HAP-1 (cell line): Measurements from ENCODE around the gene SLC39A10.
"Not testable (repeated sequence)": the region's sequence is repeated elsewhere in the genome, so short reads cannot be mapped to it uniquely, and the experiment has no call there.

Source experiments
- DNase-seq, 2 experiments: peaks; one replicate each; pipeline ENCODE4 v3.0.0-alpha.2; 2016 to 2020; ENCODE audit warnings: low spot score in 2 of 2
- H3K27me3 ChIP-seq: fragments of 250-450 bp; sonication (Bioruptor Pico); 2 replicates; pipeline ENCODE4 v1.5.1; 2020; ENCODE audit warnings: low read depth, mild to moderate bottlenecking, moderate library complexity
- H3K36me3 ChIP-seq: fragments of 250-450 bp; sonication (Bioruptor Pico); replicated peaks from 2 replicates; pipeline ENCODE4 v1.5.1; 2020; ENCODE audit warnings: mild to moderate bottlenecking
- H3K4me1 ChIP-seq: fragments of 250-450 bp; sonication (Bioruptor Pico); 2 replicates; pipeline ENCODE4 v1.5.1; 2020; ENCODE audit warnings: mild to moderate bottlenecking
- H3K4me3 ChIP-seq: fragments of 250-450 bp; sonication (Bioruptor Pico); 2 replicates; pipeline ENCODE4 v1.5.1; 2020; ENCODE audit warnings: mild to moderate bottlenecking, moderate library complexity
- H3K9me3 ChIP-seq: fragments of 250-450 bp; sonication (Bioruptor Pico); 2 replicates; pipeline ENCODE4 v1.5.1; 2020; ENCODE audit warnings: mild to moderate bottlenecking, moderate library complexity
- in situ Hi-C: fragments of 300-500 bp; cut with MboI; formaldehyde crosslinking; loops from 3 replicates; pipeline ENCODE4 v1.14.3; 2020; ENCODE audit warnings: low sequenced_read_pairs, inconsistent platforms, mixed read lengths

SLC39A10 gene

GRCh38 chr2:195636890-195637289 lies 20.1 kb upstream of the SLC39A10 start:
- no peaks in the 10 kb centered on the region for H3K4me1 ChIP-seq

GRCh38 chr2:195638750-195639149 lies 18.3 kb upstream of the SLC39A10 start:
- Histone ChIP-seq H3K4me3 (no peak overlapping the region), H3K4me1 (no peaks in the 10 kb centered on the region), H3K9me3 (no peaks in the 10 kb centered on the region), H3K27me3 (no peaks in the 10 kb centered on the region), H3K36me3 (no peaks in the 10 kb centered on the region)
- no peak for DNase-seq
- in situ Hi-C loops, result no loop called here

More at GRCh38 chr2:195636890-195637289, 20.1 kb upstream of the SLC39A10 start:
- no peaks in the 10 kb centered on the region for H3K36me3 ChIP-seq
- in situ Hi-C loops, result no loop called here
- no peak overlapping the region for H3K4me3 ChIP-seq
- no peaks in the 10 kb centered on the region for H3K27me3 ChIP-seq
- no peak for DNase-seq
- H3K9me3 ChIP-seq, result no peaks in the 10 kb centered on the region

GRCh38 chr2:195639238-195639858 lies 17.7 kb upstream of the SLC39A10 start:
- DNase-seq, result no peak
- Histone ChIP-seq H3K9me3 (no peaks in the 10 kb centered on the region), H3K4me3 (no peak overlapping the region), H3K27me3 (no peaks in the 10 kb centered on the region), H3K4me1 (no peaks in the 10 kb centered on the region), H3K36me3 (no peaks in the 10 kb centered on the region)
- in situ Hi-C loops, result no loop called here

GRCh38 chr2:195639959-195640358 lies 17.1 kb upstream of the SLC39A10 start:
- in situ Hi-C loops, result no loop called here
- no peak for DNase-seq
- no peaks in the 10 kb centered on the region for H3K27me3 ChIP-seq
- H3K4me3 ChIP-seq, result no peak overlapping the region
- no peaks in the 10 kb centered on the region for H3K4me1 ChIP-seq
- H3K9me3 ChIP-seq, result no peaks in the 10 kb centered on the region
- H3K36me3 ChIP-seq, result no peaks in the 10 kb centered on the region

GRCh38 chr2:195642027-195642678 lies 14.9 kb upstream of the SLC39A10 start:
- no peaks in the 10 kb centered on the region for H3K36me3 ChIP-seq
- in situ Hi-C loops, result no loop called here
- DNase-seq, result no peak
- H3K9me3 ChIP-seq, result no peaks in the 10 kb centered on the region
- H3K4me1 ChIP-seq, result no peaks in the 10 kb centered on the region
- H3K4me3 ChIP-seq, result no peak overlapping the region
- no peaks in the 10 kb centered on the region for H3K27me3 ChIP-seq

- H3K9me3 ChIP-seq, result no peaks in the 10 kb centered on the region
- no peaks in the 10 kb centered on the region for H3K36me3 ChIP-seq
- no peaks in the 10 kb centered on the region for H3K4me1 ChIP-seq
- no peak overlapping the region for H3K4me3 ChIP-seq
- in situ Hi-C loops, result no loop called here
- H3K27me3 ChIP-seq, result no peaks in the 10 kb centered on the region
- no peak for DNase-seq
Measured at GRCh38 chr2:195642679-195643068, 14.4 kb upstream of the SLC39A10 start.

- H3K36me3 ChIP-seq, DNase-seq, H3K9me3 ChIP-seq, H3K27me3 ChIP-seq, H3K4me3 ChIP-seq, in situ Hi-C loops, H3K4me1 ChIP-seq: not testable (repeated sequence)
Measured at GRCh38 chr2:195644708-195645107, 12.3 kb upstream of the SLC39A10 start.

GRCh38 chr2:195645413-195645812 lies 11.6 kb upstream of the SLC39A10 start:
- in situ Hi-C loops, result no loop called here
- Histone ChIP-seq H3K27me3 (no peaks in the 10 kb centered on the region), H3K4me3 (no peak overlapping the region), H3K9me3 (no peaks in the 10 kb centered on the region), H3K4me1 (no peaks in the 10 kb centered on the region), H3K36me3 (no peaks in the 10 kb centered on the region)
- no peak for DNase-seq

- in situ Hi-C loops, result no loop called here
- Histone ChIP-seq H3K4me3 (no peak overlapping the region), H3K27me3 (no peaks in the 10 kb centered on the region), H3K4me1 (no peaks in the 10 kb centered on the region), H3K9me3 (no peaks in the 10 kb centered on the region), H3K36me3 (no peaks in the 10 kb centered on the region)
- no peak for DNase-seq
Measured at GRCh38 chr2:195646424-195646823, 10.6 kb upstream of the SLC39A10 start.

GRCh38 chr2:195647302-195647701 lies 9.7 kb upstream of the SLC39A10 start:
- no peak for DNase-seq
- H3K9me3 ChIP-seq, result no peaks in the 10 kb centered on the region

GRCh38 chr2:195648370-195648769 lies 8.7 kb upstream of the SLC39A10 start:
- H3K27me3 ChIP-seq, H3K36me3 ChIP-seq, H3K4me3 ChIP-seq, DNase-seq, in situ Hi-C loops, H3K4me1 ChIP-seq, H3K9me3 ChIP-seq: not testable (repeated sequence)

More at GRCh38 chr2:195647302-195647701, 9.7 kb upstream of the SLC39A10 start:
- Histone ChIP-seq H3K27me3 (no peaks in the 10 kb centered on the region), H3K36me3 (no peaks in the 10 kb centered on the region), H3K4me3 (no peak overlapping the region), H3K4me1 (no peaks in the 10 kb centered on the region)
- in situ Hi-C loops, result no loop called here

GRCh38 chr2:195648787-195649186 lies 8.2 kb upstream of the SLC39A10 start:
- Histone ChIP-seq H3K9me3 (no peaks in the 10 kb centered on the region), H3K4me1 (no peaks in the 10 kb centered on the region), H3K27me3 (no peaks in the 10 kb centered on the region), H3K4me3 (no peak overlapping the region), H3K36me3 (no peaks in the 10 kb centered on the region)
- no peak for DNase-seq
- in situ Hi-C loops, result no loop called here

- DNase-seq, result no peak
- no peak overlapping the region for H3K4me3 ChIP-seq
- in situ Hi-C loops, result loop anchor here (10.0 kb wide), 1 partner anchor 415 kb away; the partner anchor contains the start of gene DNAH7
- no peaks in the 10 kb centered on the region for H3K36me3 ChIP-seq
- H3K9me3 ChIP-seq, result no peaks in the 10 kb centered on the region
- no peaks in the 10 kb centered on the region for H3K27me3 ChIP-seq
- no peaks in the 10 kb centered on the region for H3K4me1 ChIP-seq
Measured at GRCh38 chr2:195649629-195650190, 7.3 kb upstream of the SLC39A10 start.

- H3K4me1 ChIP-seq, result no peaks in the 10 kb centered on the region
- in situ Hi-C loops, result loop anchor here (10.0 kb wide), 1 partner anchor 414 kb away; the partner anchor contains the start of gene DNAH7
- no peaks in the 10 kb centered on the region for H3K36me3 ChIP-seq
- no peaks in the 10 kb centered on the region for H3K27me3 ChIP-seq
- no peak overlapping the region for H3K4me3 ChIP-seq
- no peak for DNase-seq
- H3K9me3 ChIP-seq, result no peaks in the 10 kb centered on the region
Measured at GRCh38 chr2:195651046-195651445, 6.0 kb upstream of the SLC39A10 start.
